ENCODE data around the gene PRTFDC1.

GRCh38 chr10:24901686-24902399, 50.6 kb downstream of the PRTFDC1 start:
- TF ChIP-seq CTCF (conservative IDR thresholded peaks at IDR 0.05; ENCODE audit: low read length), result no peak
- no peak for TF ChIP-seq EZH2phosphoT487 (IDR thresholded peaks at IDR 0.05; ENCODE audit: borderline replicate concordance, low read depth, low read length)

Measured in OCI-LY7 (cell line).